HepG2 (cell line): ENCODE results near the gene FAM120C. TPM values are rescaled to one million over a fixed set of nuclear protein-coding genes. Genes with fewer than 3 reads are reported as not detected.

Experiments used
- ATAC-seq: fragments of 200-7000 bp; cut with Tn5 transposase; 3 replicates; pipeline ENCODE4 v1.9.1; 2020; ENCODE audit warnings: mild to moderate bottlenecking, moderate library complexity
- BruUV-seq: library from RNA; stranded (reverse); fragments of 400-500 nt; replicated peaks from 2 replicates; lab custom pipeline; 2021; lab: Mats Ljungman, UMichigan
- CTCF ChIA-PET: fragments of 300-600 bp; formaldehyde crosslinking; extraction: SDS; loops from one replicate; lab custom pipeline; 2021; ENCODE audit warnings: low total read pairs, inconsistent platforms, low intra/inter-chr PET ratio; lab: Yijun Ruan, JAX
- POLR2A ChIA-PET: fragments of 350-600 bp; sonication (Branson Sonifier 250); formaldehyde crosslinking; loops from one replicate; lab custom pipeline; 2020; ENCODE audit warnings: antibody characterized with exemption, inconsistent platforms; lab: Yijun Ruan, JAX
- DNase-seq: peaks from one replicate; pipeline ENCODE4 v3.0.0-alpha.2; 2015; ENCODE audit warnings: low spot score
- FAIRE-seq: peaks from 3 replicates; lab custom pipeline; 2011; peaks lifted over from hg19 to GRCh38; lab: Jason Lieb, UNC
- H2AFZ ChIP-seq: one replicate; pipeline ENCODE4 v1.6.1; 2011; ENCODE audit warnings: low read length, inconsistent platforms
- H3K27ac ChIP-seq: fragments of 300-600 bp; 3 replicates; pipeline ENCODE4 v1.8.0; 2011; ENCODE audit warnings: mixed run types, mild to moderate bottlenecking, mixed read lengths, low read length, inconsistent platforms; ENCODE audit not compliant: insufficient read depth; ENCODE audit errors: extremely low read length
- H3K27me3 ChIP-seq, 2 experiments: fragments of 200-600 bp in 1 of 2; 2 replicates in 1 of 2; 3 replicates in 1 of 2; pipeline versions ENCODE4 v1.6.0 to v1.8.0; 2011; ENCODE audit warnings: low read length in 2 of 2, mild to moderate bottlenecking in 2 of 2, moderate library complexity in 2 of 2, inconsistent platforms in 1 of 2; ENCODE audit not compliant: insufficient read depth in 2 of 2, control insufficient read depth in 1 of 2
- H3K36me3 ChIP-seq, 2 experiments: fragments of 200-600 bp in 1 of 2; replicated peaks in 1 of 2; 2 replicates in 1 of 2; 3 replicates in 1 of 2; pipeline versions ENCODE4 v1.5.1 to v1.8.0; 2011; ENCODE audit warnings: low read length in 2 of 2, inconsistent platforms in 1 of 2; ENCODE audit not compliant: insufficient read depth in 2 of 2, control insufficient read depth in 1 of 2
- H3K4me1 ChIP-seq: 2 replicates; pipeline ENCODE4 v1.5.1; 2012; ENCODE audit warnings: low read length, inconsistent platforms; ENCODE audit not compliant: insufficient read depth
- H3K4me2 ChIP-seq: 2 replicates; pipeline ENCODE4 v1.6.0; 2011; ENCODE audit warnings: low read depth, low read length, inconsistent platforms
- H3K4me3 ChIP-seq, 3 experiments: fragments of 200-600 bp in 1 of 3; sonication (generic), shearing (Covaris generic) in 1 of 3; replicated peaks in 1 of 3; 2 replicates each; pipeline ENCODE4 v1.5.1; 2011 to 2016; ENCODE audit warnings: low read length in 3 of 3, inconsistent platforms in 2 of 3, low read depth in 2 of 3, mild to moderate bottlenecking in 2 of 3, control low read depth in 1 of 3, mixed read lengths in 1 of 3; ENCODE audit not compliant: insufficient read depth in 1 of 3
- H3K79me2 ChIP-seq: one replicate; pipeline ENCODE4 v1.6.1; 2011; ENCODE audit warnings: low read length, inconsistent platforms; ENCODE audit not compliant: insufficient read depth
- H3K9ac ChIP-seq: 2 replicates; pipeline ENCODE4 v1.6.0; 2011; ENCODE audit warnings: mild to moderate bottlenecking, low read depth, low read length, inconsistent platforms; ENCODE audit not compliant: insufficient read depth
- H3K9me3 ChIP-seq: 2 replicates; pipeline ENCODE4 v1.5.1; 2012; ENCODE audit warnings: mild to moderate bottlenecking, low read length
- H4K20me1 ChIP-seq: 2 replicates; pipeline ENCODE4 v1.6.0; 2011; ENCODE audit warnings: inconsistent platforms, mild to moderate bottlenecking, low read length, moderate library complexity; ENCODE audit not compliant: insufficient read depth
- DMAP1 ChIP-seq: IDR thresholded peaks from 2 replicates; pipeline ENCODE4 v1.6.1; 2016
- EP300 ChIP-seq, 3 experiments: sonication (generic) in 1 of 3; formaldehyde crosslinking in 1 of 3; IDR thresholded peaks; 2 replicates each; pipeline versions ENCODE4 v1.5.1 to v1.6.1; 2011 to 2020; ENCODE audit warnings: low read depth in 2 of 3, low read length in 2 of 3, borderline replicate concordance in 1 of 3, improper control_type of control experiment in 1 of 3, mild to moderate bottlenecking in 1 of 3, missing genetic modification reagents in 1 of 3, moderate library complexity in 1 of 3
- MAFF ChIP-seq: IDR thresholded peaks from 2 replicates; pipeline ENCODE4 v1.6.1; 2011; ENCODE audit warnings: low read depth, low read length, improper control_type of control experiment
- MAFK ChIP-seq, 2 experiments: IDR thresholded peaks in 1 of 2; conservative IDR thresholded peaks in 1 of 2; 2 replicates each; pipeline ENCODE4 v1.6.1; 2011; ENCODE audit warnings: improper control_type of control experiment in 2 of 2, low read length in 2 of 2
- MTA1 ChIP-seq: sonication (generic); formaldehyde crosslinking; IDR thresholded peaks from 2 replicates; pipeline ENCODE4 v1.4.0; 2020; ENCODE audit warnings: missing genetic modification reagents, mild to moderate bottlenecking, borderline replicate concordance
- TCF7 ChIP-seq: sonication (generic); IDR thresholded peaks from 2 replicates; pipeline ENCODE4 v1.6.1; 2016; ENCODE audit warnings: antibody characterized with exemption, low read depth
- ZNF790 ChIP-seq: sonication (generic); formaldehyde crosslinking; IDR thresholded peaks from 2 replicates; pipeline ENCODE4 v1.8.0; 2022; ENCODE audit warnings: missing genetic modification reagents, mild to moderate bottlenecking, borderline replicate concordance
- ZNF839 ChIP-seq: sonication (generic); formaldehyde crosslinking; IDR thresholded peaks from 2 replicates; pipeline ENCODE4 v1.4.0; 2020; ENCODE audit warnings: missing genetic modification reagents, mild to moderate bottlenecking, borderline replicate concordance
- WGBS: methylation state at CpG from one replicate; pipeline ENCODE4 v1.1.6; 2017; ENCODE audit warnings: low lambda C conversion rate; 5-methylcytosine and 5-hydroxymethylcytosine counted together
- in situ Hi-C: cut with HindIII; loops from 2 replicates; pipeline ENCODE4 v1.10.0; 2017; ENCODE audit warnings: low pct_unique_long_range_greater_than_20kb; ENCODE audit not compliant: extremely low pct_ligation_motif_present
- intact Hi-C: fragments of 100-400 bp; cut with micrococcal nuclease; formaldehyde crosslinking; loops from one replicate; pipeline ENCODE4 v1.10.0; 2022; ENCODE audit not compliant: unreplicated experiment
- polyA plus RNA-seq, 8 experiments: library from polyadenylated mRNA; depleted of rRNA in 3 of 8; stranded (reverse) in 7 of 8; unstranded in 1 of 8; fragments of >200 nt; fragmentation: Illumina TruSeq in 4 of 8; extraction: Trizol in 4 of 8; gene quantifications; 2 replicates each; pipeline versions ENCODE4 v1.2.1 to v1.2.3, GENCODE V29; 2011 to 2016; ENCODE audit warnings: low read depth in 4 of 8, missing spikeins in 1 of 8, mixed read lengths in 1 of 8; ENCODE audit not compliant: insufficient read depth in 1 of 8
- total RNA-seq, 5 experiments: library from RNA; depleted of rRNA; stranded (reverse); fragments of >200 nt; fragmentation: Illumina TruSeq; extraction: Trizol; gene quantifications; 2 replicates each; pipeline ENCODE4 v1.2.3, GENCODE V29; 2016; ENCODE audit warnings: low read depth in 1 of 5
- TF ChIP-seq, protein P1 (sequence below): IDR thresholded peaks from 2 replicates; pipeline ENCODE4 v1.4.0; 2020; ENCODE audit warnings: mild to moderate bottlenecking, missing genetic modification reagents

FAM120C gene
- total and polyA plus RNA-seq, 2 of the 13 experiments (the other 11 are each of a cell fraction or from before 2014, with no cell fraction given) = 4.6 to 7.4 TPM

DNA sequence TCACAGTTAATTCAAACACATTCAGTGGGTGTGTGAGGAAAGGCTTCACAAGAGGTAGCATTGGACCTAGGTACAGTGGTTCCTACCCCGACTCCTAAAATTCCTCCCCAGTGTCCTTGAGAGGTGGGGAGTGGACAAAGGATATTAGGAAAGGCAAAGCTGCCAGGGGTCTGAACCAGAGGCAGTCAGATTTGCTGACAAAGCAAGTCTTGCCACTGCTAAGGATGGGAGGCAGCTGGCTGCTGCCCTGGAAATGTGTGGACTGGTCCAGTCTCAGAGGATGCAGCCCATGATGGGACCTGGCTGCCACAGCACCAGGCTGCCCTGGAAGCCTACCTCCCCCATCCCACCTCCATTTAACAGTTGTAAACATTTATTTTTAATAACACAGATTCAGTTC, 134.6 kb downstream of the FAM120C start:
- ATAC-seq (no peak), DNase-seq (peak; percentile 17), FAIRE-seq (no peak)
- Histone ChIP-seq H3K79me2 (peaks cover 7% of the 10 kb centered on the region), H3K9ac (no peak overlapping the region), H3K27me3 (no peaks in the 10 kb centered on the region), H3K4me3 (no peak overlapping the region), H4K20me1 (no peaks in the 10 kb centered on the region), H3K27ac (no peak overlapping the region), H3K4me1 (peaks cover 48% of the 10 kb centered on the region), H3K9me3 (no peaks in the 10 kb centered on the region), H2AFZ (no peak overlapping the region), H3K36me3 (no peaks in the 10 kb centered on the region), H3K4me2 (peak overlapping the region; percentile 37)
- CTCF ChIA-PET = no interaction called here
- peak; percentile 94 to 96 for TF ChIP-seq MAFK (conservative IDR thresholded peaks at IDR 0.05 in 1 of 2, IDR thresholded peaks at IDR 0.05 in 1 of 2; ENCODE audit: low read length in 2 of 2)
- peak; percentile 94 for TF ChIP-seq MAFF
- TF ChIP-seq ZNF839 (CRISPR knock-in tag) = no peak
- TF ChIP-seq ZNF790 = no peak
- TF ChIP-seq DMAP1 (CRISPR knock-in tag) = no peak
- no TSS peak for BruUV-seq
- intact Hi-C loops = loop anchor here (10.0 kb wide), 2 partner anchors 46 to 136 kb away; partner anchors contain the start of gene FAM120C
- POLR2A ChIA-PET = no interaction called here
- WGBS = no CpG with 5 or more reads among the region's 1 CpG
- in situ Hi-C loops = loop anchor here (5.0 kb wide), 1 partner anchor 134 kb away; the partner anchor contains the start of gene FAM120C

DNA sequence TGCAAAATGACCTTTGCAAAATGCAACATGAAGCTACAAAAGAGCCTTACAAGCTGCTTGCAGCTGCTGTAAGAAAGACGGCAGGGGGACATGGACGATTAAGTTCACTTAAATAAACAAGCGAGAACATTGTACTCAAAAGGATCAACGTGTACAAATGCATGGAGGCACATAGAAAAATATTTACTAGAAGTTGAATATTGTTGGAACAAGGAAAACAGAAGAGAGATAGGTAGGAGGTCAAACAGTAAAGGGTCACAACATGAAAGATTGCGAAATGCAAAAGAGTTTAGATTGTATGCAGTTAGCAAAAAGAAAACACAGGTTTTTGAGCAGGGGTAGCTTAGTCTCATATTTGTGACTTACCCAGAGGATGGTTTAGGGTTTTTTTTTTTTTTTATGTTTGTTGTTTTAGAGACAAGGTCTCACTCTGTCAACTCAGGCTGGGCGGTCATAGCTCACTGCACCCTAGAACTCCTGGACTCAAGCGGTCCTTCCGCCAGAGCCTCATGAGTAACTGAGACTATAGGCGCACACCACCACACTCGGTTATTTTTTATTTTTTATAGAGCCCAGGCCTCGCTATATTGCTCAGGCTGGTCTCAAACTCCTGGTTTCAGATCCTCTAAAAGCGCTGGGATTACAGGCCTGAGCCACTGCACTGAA, 137.4 kb downstream of the FAM120C start:
- Histone ChIP-seq H3K4me3 (peak overlapping the region; percentile 59 to 79 (median 79); a peak in 5 of 6 replicates), H3K4me2 (peak overlapping the region; percentile 79), H3K4me1 (peaks cover 51% of the 10 kb centered on the region), H3K9me3 (no peaks in the 10 kb centered on the region), H3K79me2 (peaks cover 12% of the 10 kb centered on the region), H3K36me3 (peaks cover 0 to 2% of the 10 kb centered on the region in 2 experiments; a peak in 1 of 5 replicates), H3K9ac (peak overlapping the region; percentile 91), H3K27me3 (no peaks in the 10 kb centered on the region), H4K20me1 (no peaks in the 10 kb centered on the region), H2AFZ (no peak overlapping the region), H3K27ac (peak overlapping the region; percentile 99)
- no TSS peak for BruUV-seq
- FAIRE-seq (peak; percentile 78), DNase-seq (peak; percentile 87), ATAC-seq (peak; percentile 60)
- under 1% methylated on average over 12 of the region's 12 CpGs for WGBS
- intact Hi-C loops (loop anchor here (10.0 kb wide), 2 partner anchors 49 to 139 kb away; partner anchors contain the start of gene FAM120C), in situ Hi-C loops (loop anchor here (5.0 kb wide), 1 partner anchor 137 kb away; the partner anchor contains the start of gene FAM120C)
- ChIA-PET CTCF (no interaction called here), POLR2A (interaction anchor here (0.6 to 3.1 kb wide), 13 partner anchors 12 to 394 kb away, joined by 3 to 23 read pairs (median 3); partner anchors contain the start of genes FAM120C, HUWE1 and TSR2)
- TF ChIP-seq EP300 (IDR thresholded peaks at IDR 0.05; ENCODE audit: low read depth in 2 of 2, low read length in 2 of 2) (peak in 1 of 2 experiments; percentile 62; a peak in 2 of 4 replicates), EP300 (CRISPR knock-in tag; IDR thresholded peaks at IDR 0.05; ENCODE audit: borderline replicate concordance) (no peak; the same call in 1 of the 2 replicates), TCF7 (peak; percentile 37), MTA1 (CRISPR knock-in tag) (no peak)
- TF ChIP-seq, protein P1, sequence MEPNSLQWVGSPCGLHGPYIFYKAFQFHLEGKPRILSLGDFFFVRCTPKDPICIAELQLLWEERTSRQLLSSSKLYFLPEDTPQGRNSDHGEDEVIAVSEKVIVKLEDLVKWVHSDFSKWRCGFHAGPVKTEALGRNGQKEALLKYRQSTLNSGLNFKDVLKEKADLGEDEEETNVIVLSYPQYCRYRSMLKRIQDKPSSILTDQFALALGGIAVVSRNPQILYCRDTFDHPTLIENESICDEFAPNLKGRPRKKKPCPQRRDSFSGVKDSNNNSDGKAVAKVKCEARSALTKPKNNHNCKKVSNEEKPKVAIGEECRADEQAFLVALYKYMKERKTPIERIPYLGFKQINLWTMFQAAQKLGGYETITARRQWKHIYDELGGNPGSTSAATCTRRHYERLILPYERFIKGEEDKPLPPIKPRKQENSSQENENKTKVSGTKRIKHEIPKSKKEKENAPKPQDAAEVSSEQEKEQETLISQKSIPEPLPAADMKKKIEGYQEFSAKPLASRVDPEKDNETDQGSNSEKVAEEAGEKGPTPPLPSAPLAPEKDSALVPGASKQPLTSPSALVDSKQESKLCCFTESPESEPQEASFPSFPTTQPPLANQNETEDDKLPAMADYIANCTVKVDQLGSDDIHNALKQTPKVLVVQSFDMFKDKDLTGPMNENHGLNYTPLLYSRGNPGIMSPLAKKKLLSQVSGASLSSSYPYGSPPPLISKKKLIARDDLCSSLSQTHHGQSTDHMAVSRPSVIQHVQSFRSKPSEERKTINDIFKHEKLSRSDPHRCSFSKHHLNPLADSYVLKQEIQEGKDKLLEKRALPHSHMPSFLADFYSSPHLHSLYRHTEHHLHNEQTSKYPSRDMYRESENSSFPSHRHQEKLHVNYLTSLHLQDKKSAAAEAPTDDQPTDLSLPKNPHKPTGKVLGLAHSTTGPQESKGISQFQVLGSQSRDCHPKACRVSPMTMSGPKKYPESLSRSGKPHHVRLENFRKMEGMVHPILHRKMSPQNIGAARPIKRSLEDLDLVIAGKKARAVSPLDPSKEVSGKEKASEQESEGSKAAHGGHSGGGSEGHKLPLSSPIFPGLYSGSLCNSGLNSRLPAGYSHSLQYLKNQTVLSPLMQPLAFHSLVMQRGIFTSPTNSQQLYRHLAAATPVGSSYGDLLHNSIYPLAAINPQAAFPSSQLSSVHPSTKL = peak; percentile 69
